Anterior cingulate cortex (tissue), 58 donors: Measurements from ENCODE around the gene SOX5.
"Not testable (repeated sequence)": the region's sequence is repeated elsewhere in the genome, so short reads cannot be mapped to it uniquely, and the experiment has no call there.

Experiments
- DNase-seq, 58 donors: peaks; one replicate each; lab custom pipeline; 2025; lab: John Stamatoyannopoulos, UW

SOX5 gene

GRCh38 chr12:23763724-23764123 lies 185.7 kb downstream of the SOX5 start:
- no peak for DNase-seq

DNA sequence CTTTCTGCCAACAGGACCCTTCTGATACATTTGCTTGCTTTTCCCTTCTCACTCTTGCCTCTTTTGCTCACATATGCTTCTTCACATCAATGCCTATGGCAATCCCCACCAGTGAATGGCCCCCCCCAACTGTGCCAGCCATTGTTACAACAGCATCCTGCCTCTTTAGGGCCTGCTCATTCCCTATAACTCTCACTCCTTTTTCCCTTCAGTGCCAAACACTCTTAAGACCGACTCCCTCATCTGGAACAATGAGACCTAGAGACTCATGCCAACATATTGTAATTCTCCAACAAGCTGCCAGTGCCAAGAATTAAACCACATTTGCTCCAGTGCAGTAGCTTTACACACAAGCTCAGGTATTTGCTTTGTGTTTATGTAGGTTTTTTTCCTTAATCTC lies 189.0 kb downstream of the SOX5 start:
- no peak for DNase-seq

GRCh38 chr12:23758608-23759007 lies 190.9 kb downstream of the SOX5 start:
- no peak for DNase-seq

DNA sequence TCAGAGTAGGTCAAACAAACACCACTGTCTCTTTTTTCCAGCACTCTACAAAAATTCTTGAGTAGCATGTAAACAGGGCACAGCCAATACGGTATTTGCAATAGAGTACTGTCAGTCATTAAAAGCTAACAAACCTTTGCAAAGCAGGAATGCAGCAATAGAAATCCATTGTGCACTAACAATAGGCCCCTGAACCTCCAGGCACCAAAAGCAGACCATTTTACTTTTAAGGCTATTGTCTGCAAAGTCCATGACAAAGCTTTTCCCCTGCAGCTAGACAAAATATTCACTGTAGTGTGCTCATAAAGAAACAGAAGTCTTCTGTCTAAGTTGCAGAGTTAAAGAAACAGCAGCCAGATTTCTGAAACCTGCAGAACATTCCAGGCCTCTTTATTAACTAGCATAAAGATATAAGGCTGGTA lies 191.9 kb downstream of the SOX5 start:
- no peak for DNase-seq

GRCh38 chr12:23756416-23756815 lies 193.1 kb downstream of the SOX5 start:
- no peak for DNase-seq

DNA sequence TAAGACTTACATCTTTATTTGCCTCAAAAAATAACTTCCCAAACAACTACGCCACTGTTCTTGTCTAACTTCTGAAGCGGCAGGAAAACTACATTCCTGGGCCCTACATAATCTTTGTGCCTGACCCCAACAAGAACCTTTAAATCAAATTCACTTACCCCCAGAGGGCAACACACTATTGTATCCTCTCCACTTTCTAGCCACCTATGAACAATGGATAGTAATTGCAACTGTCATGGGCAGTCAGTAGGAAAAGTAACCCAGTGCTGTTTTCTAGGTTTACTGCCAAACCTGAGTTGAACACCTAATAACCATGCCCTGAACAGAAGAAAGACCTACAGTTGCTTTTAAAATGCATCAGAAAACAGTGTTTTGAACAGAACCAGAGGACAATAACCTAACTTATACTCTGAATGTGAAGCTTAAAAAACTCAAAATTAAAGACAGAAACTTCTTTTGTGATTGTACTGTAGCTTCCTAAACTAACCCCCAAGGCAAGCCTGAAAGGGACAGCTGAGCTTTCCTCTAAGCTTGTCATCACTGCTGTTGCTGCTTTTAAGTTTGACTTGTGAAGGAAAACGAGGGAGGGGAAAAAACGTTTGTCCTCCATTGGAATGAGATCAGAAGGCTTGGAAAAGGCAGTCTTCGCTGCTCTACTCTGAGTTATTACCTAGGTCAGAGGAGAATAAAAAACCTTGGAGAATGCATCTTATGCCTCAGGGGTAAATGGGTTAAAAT lies 195.7 kb downstream of the SOX5 start:
- no peak for DNase-seq

GRCh38 chr12:23752245-23752644 lies 197.2 kb downstream of the SOX5 start:
- no peak for DNase-seq

DNA sequence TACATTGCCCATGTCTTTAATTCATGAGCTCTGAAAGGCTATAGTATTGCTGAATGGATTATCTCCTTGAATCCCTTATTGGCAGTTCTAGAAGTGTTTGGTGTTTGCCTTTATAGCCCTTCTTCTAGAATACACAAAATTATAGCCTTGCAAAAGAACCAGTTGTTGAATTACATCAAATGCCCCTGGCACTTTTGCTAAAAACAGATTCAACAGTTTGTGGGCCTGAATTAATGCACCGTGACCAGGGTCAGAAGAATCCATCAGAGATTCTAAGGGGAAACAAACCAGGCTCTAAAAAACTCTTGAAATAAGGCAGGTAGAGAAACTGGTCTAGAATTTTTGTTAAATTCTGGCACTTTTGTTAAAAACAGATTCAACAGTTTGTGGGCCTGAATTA lies 197.8 kb downstream of the SOX5 start:
- DNase-seq, result no peak

GRCh38 chr12:23750923-23751322 lies 198.5 kb downstream of the SOX5 start:
- no peak for DNase-seq

DNA sequence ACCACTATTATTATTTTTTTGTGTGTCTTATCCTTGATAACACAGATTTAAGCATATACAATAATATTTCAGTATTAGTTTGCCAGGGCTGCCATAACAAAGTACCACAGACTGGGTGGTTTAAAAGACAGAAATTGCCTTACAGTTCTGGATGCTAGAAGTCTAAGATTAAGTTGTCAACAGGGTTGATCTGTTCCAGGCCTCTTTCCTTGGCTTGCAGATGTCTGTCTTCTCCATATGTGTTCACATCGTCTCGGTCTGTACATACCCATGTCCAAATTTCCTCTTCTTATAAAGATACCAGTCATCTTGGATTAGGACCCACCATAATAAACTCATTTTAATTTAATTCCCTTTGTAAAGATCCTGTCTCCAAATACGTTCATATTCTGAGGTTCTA lies 204.8 kb downstream of the SOX5 start:
- no peak for DNase-seq

DNA sequence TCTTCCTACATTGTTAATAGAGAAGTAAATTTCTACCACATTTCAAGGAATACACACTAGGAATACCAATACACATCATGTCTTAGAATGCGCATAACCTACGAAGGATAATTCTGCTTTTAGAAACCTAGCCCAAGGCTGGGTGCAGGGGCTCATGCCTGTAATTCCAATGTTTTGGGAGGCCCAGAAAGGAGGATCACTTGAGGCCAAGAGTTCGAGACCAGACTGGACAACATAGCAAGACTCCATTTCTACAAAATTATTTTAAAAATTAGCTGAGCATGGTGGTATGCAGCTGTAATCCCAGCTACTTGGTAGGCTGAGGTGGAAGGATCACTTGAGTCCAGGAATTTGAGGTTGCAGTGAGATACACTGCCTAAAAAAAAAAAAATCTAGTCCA lies 206.9 kb downstream of the SOX5 start:
- DNase-seq, result no peak

- DNase-seq, result no peak
Observed at GRCh38 chr12:23731493-23731892, 218.0 kb downstream of the SOX5 start.

DNA sequence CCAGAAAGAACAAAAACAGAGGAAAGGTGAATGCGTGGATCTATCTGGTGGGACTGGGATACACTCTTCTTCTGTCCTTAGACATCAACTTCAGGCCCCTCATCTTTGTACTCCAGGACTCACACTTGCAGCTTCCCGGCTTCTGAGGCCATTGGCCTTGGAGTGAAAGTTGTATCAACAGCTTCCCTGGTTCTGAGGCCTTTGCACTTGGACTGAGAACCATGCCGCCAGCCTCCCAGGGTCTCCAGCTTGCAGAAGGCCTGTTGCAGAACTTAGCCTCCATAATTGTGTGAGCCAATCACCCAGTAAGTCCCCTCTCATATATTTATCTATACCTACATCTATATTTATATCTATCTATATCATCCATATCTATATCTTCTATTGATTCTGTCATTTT lies 218.4 kb downstream of the SOX5 start:
- DNase-seq, result no peak

- no peak for DNase-seq
Observed at GRCh38 chr12:23729359-23729758, 220.1 kb downstream of the SOX5 start.

- DNase-seq, result no peak
Observed at GRCh38 chr12:23726646-23727045, 222.8 kb downstream of the SOX5 start.

DNA sequence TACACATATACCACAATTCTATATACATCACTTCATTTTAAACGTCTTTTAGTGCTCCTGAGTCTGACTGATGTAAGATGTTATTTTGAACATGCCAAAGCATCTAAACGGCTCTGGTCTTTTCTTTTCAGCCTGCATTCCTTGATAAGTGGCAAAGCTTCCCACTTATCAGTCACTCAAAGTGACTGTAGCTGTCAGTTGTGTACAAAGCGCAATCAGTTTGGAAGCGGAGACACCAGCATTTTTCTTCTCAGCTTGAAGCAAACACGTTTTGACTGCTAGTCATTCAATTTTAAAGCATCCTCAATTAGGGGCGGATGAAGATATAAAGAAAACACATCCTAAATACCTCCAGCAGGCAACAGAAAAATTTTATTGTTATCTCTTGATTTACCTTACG lies 226.8 kb downstream of the SOX5 start:
- no peak for DNase-seq

GRCh38 chr12:23721268-23721667 lies 228.2 kb downstream of the SOX5 start:
- no peak for DNase-seq

- no peak for DNase-seq
Observed at GRCh38 chr12:23719493-23719892, 230.0 kb downstream of the SOX5 start.

- DNase-seq, result not testable (repeated sequence)
Observed at GRCh38 chr12:23710361-23710760, 239.1 kb downstream of the SOX5 start.

GRCh38 chr12:23708185-23708837 lies 241.2 kb downstream of the SOX5 start:
- DNase-seq, result no peak

GRCh38 chr12:23707270-23707669 lies 242.2 kb downstream of the SOX5 start:
- no peak for DNase-seq
